ENCODE measurements around the gene ADCY10.

DNA sequence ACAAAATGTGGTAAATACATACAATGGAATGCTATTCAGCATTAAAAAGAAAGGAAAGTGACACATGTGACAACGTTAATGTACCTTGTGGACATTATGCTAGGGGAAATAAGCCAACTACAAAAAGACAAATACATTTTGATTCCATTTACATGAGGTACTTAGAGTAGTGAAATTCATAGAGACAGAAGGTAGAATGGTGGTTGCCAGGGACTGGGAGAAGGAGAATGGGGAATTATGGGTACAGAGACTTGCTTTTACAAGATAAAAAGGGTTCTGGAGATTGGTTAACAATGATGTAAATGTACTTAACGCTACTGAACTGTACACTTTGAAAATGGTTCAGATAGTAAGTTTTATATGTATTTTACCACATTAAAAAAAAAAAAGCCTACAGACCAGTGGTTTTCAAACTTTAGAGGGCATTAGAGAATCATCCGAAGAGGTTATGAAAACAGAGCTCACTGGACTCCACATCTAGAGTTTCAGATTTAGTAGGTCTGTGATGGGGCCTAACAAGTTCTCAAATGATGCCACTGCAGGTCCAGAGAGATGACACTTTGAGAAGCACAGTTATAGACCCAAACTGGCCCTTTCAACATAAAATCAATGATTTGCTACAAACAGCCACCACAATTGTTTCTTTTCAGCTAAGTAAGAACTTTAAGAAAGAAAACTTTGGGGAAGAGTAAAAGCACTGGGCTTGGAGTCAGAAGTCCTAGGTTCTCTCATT, 9.6 kb upstream of the ADCY10 start:
- TF ChIP-seq, protein P1, sequence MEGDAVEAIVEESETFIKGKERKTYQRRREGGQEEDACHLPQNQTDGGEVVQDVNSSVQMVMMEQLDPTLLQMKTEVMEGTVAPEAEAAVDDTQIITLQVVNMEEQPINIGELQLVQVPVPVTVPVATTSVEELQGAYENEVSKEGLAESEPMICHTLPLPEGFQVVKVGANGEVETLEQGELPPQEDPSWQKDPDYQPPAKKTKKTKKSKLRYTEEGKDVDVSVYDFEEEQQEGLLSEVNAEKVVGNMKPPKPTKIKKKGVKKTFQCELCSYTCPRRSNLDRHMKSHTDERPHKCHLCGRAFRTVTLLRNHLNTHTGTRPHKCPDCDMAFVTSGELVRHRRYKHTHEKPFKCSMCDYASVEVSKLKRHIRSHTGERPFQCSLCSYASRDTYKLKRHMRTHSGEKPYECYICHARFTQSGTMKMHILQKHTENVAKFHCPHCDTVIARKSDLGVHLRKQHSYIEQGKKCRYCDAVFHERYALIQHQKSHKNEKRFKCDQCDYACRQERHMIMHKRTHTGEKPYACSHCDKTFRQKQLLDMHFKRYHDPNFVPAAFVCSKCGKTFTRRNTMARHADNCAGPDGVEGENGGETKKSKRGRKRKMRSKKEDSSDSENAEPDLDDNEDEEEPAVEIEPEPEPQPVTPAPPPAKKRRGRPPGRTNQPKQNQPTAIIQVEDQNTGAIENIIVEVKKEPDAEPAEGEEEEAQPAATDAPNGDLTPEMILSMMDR (IDR thresholded peaks at IDR 0.05): no peak
- TF ChIP-seq POLR2A (IDR thresholded peaks at IDR 0.05): no peak

Data from esophagus squamous epithelium (tissue), 4 donors.